AG04449 (cell line): ENCODE measurements around the gene RAMAC.

Source experiments
- CTCF ChIA-PET: fragments of 350-600 bp; formaldehyde crosslinking; extraction: SDS; loops from one replicate; lab custom pipeline; 2021; ENCODE audit warnings: antibody characterized with exemption; lab: Yijun Ruan, JAX
- POLR2A ChIA-PET: fragments of 400-600, 350-600 bp; formaldehyde crosslinking; extraction: SDS; loops from one replicate; lab custom pipeline; 2020; ENCODE audit warnings: antibody characterized with exemption, inconsistent platforms; lab: Yijun Ruan, JAX
- DNase-seq: peaks from one replicate; pipeline ENCODE4 v3.0.0-alpha.2; 2010; ENCODE audit warnings: low read depth, low spot score
- H3K4me3 ChIP-seq: 2 replicates; pipeline ENCODE4 v1.5.1; 2011; ENCODE audit warnings: low read depth, mild to moderate bottlenecking, control low read depth, low read length
- CTCF ChIP-seq: IDR thresholded peaks from one replicate; pipeline ENCODE4 v1.5.1; 2011; ENCODE audit warnings: mild to moderate bottlenecking, moderate library complexity, low read length, control low read depth, inconsistent platforms; ENCODE audit not compliant: insufficient read depth; ENCODE audit errors: missing control alignments

Gene RAMAC

GRCh38 chr15:82980981-82981380 lies 5.0 kb upstream of the RAMAC start:
- no peak for TF ChIP-seq CTCF
- ChIA-PET CTCF (no interaction called here), POLR2A (no interaction called here)
- no peak overlapping the region for H3K4me3 ChIP-seq
- no peak for DNase-seq

- CTCF ChIA-PET: interaction anchor here (0.6 to 5.2 kb wide), 9 partner anchors 9 to 456 kb away, joined by 3 to 27 read pairs (median 4); partner anchors contain the start of gene RPS17
- POLR2A ChIA-PET: interaction anchor here (0.9 to 1.9 kb wide), 4 partner anchors 135 to 446 kb away, joined by 3 to 11 read pairs (median 5); partner anchors contain the start of gene RPS17
- H3K4me3 ChIP-seq: peak overlapping the region; percentile 99
- DNase-seq: no peak
- TF ChIP-seq CTCF: no peak
These were observed 401 bp downstream of the RAMAC start for GRCh38 chr15:82986442-82986780.

- TF ChIP-seq CTCF: no peak
- CTCF ChIA-PET: interaction anchor here (3.5 kb wide), 1 partner anchor 19 kb away, joined by 14 read pairs; the partner anchor contains the start of gene C15orf40
- POLR2A ChIA-PET: interaction anchor here (0.6 kb wide), 1 partner anchor 10 kb away, joined by 3 read pairs; no protein-coding TSS in a partner anchor
- no peak for DNase-seq
- H3K4me3 ChIP-seq: no peak overlapping the region
These were observed 6.5 kb downstream of the RAMAC start for GRCh38 chr15:82992436-82992998.

GRCh38 chr15:82993144-82993543 lies 7.1 kb downstream of the RAMAC start:
- no peak for DNase-seq
- ChIA-PET CTCF (interaction anchor here (3.5 kb wide), 1 partner anchor 18 kb away, joined by 14 read pairs; the partner anchor contains the start of gene C15orf40), POLR2A (interaction anchor here (0.6 kb wide), 1 partner anchor 9 kb away, joined by 3 read pairs; no protein-coding TSS in a partner anchor)
- H3K4me3 ChIP-seq: no peak overlapping the region
- TF ChIP-seq CTCF: no peak

GRCh38 chr15:82995076-82995475 lies 9.1 kb downstream of the RAMAC start:
- DNase-seq: no peak
- H3K4me3 ChIP-seq: no peak overlapping the region
- ChIA-PET POLR2A (no interaction called here), CTCF (interaction anchor here (0.8 to 3.5 kb wide), 7 partner anchors 9 to 465 kb away, joined by 3 to 14 read pairs (median 3); partner anchors contain the start of genes C15orf40 and RAMAC)
- no peak for TF ChIP-seq CTCF

GRCh38 chr15:82995938-82996337 lies 9.9 kb downstream of the RAMAC start:
- POLR2A ChIA-PET: no interaction called here
- DNase-seq: no peak
- TF ChIP-seq CTCF: no peak
- no peak overlapping the region for H3K4me3 ChIP-seq
- CTCF ChIA-PET: interaction anchor here (0.8 to 1.7 kb wide), 6 partner anchors 10 to 465 kb away, joined by 3 to 7 read pairs (median 4); partner anchors contain the start of genes C15orf40 and RAMAC
